Chondrocyte (in vitro differentiated cells): Measurements from ENCODE around the gene HPCAL1. TPM values are rescaled to one million over a fixed set of nuclear protein-coding genes. Genes with fewer than 3 reads are reported as not detected.
A peak's percentile ranks its signal among the peaks of the same experiment; 100 is the strongest.
"Not testable (repeated sequence)": the region's sequence is repeated elsewhere in the genome, so short reads cannot be mapped to it uniquely, and the experiment has no call there.

Source experiments
- DNase-seq: peaks from one replicate; pipeline ENCODE4 v3.0.0; 2021; ENCODE audit warnings: mixed read lengths, low spot score
- H3K27ac Mint-ChIP-seq: one replicate; pipeline ENCODE4 v1.8.0; 2021; ENCODE audit warnings: mild to moderate bottlenecking, moderate library complexity, mixed read lengths; ENCODE audit not compliant: unreplicated experiment
- H3K27me3 Mint-ChIP-seq: 2 replicates; pipeline ENCODE4 v1.8.0; 2021; ENCODE audit warnings: low read depth, mixed read lengths
- H3K36me3 Mint-ChIP-seq: 2 replicates; pipeline ENCODE4 v1.8.0; 2021; ENCODE audit warnings: low read depth, mixed read lengths
- H3K4me1 Mint-ChIP-seq: 2 replicates; pipeline ENCODE4 v1.8.0; 2021; ENCODE audit warnings: low read depth, mild to moderate bottlenecking, mixed read lengths
- H3K4me3 Mint-ChIP-seq: one replicate; pipeline ENCODE4 v1.8.0; 2021; ENCODE audit warnings: mild to moderate bottlenecking, moderate library complexity, mixed read lengths; ENCODE audit not compliant: unreplicated experiment
- H3K9me3 Mint-ChIP-seq: 2 replicates; pipeline ENCODE4 v1.8.0; 2021; ENCODE audit warnings: low read depth, mixed read lengths
- total RNA-seq: library from RNA; stranded (reverse); gene quantifications from 3 replicates; pipeline ENCODE4 v1.2.1, GENCODE V29; 2021
- TF ChIP-seq, protein P1 (sequence below): fragments of 200-600 bp; sonication (generic); IDR thresholded peaks from 2 replicates; pipeline ENCODE4 v1.5.0; 2021; ENCODE audit warnings: antibody characterized with exemption, mild to moderate bottlenecking, moderate library complexity

HPCAL1 gene
- total RNA-seq, 1 donor from 2014 or later: 19.3 TPM

GRCh38 chr2:10297959-10298531 is 4.7 kb upstream of the HPCAL1 start:
- peaks cover 1% of the 10 kb centered on the region for H3K36me3 Mint-ChIP-seq
- TF ChIP-seq, protein P1, sequence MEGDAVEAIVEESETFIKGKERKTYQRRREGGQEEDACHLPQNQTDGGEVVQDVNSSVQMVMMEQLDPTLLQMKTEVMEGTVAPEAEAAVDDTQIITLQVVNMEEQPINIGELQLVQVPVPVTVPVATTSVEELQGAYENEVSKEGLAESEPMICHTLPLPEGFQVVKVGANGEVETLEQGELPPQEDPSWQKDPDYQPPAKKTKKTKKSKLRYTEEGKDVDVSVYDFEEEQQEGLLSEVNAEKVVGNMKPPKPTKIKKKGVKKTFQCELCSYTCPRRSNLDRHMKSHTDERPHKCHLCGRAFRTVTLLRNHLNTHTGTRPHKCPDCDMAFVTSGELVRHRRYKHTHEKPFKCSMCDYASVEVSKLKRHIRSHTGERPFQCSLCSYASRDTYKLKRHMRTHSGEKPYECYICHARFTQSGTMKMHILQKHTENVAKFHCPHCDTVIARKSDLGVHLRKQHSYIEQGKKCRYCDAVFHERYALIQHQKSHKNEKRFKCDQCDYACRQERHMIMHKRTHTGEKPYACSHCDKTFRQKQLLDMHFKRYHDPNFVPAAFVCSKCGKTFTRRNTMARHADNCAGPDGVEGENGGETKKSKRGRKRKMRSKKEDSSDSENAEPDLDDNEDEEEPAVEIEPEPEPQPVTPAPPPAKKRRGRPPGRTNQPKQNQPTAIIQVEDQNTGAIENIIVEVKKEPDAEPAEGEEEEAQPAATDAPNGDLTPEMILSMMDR: no peak
- H3K4me3 Mint-ChIP-seq: no peak overlapping the region
- DNase-seq: no peak
- H3K4me1 Mint-ChIP-seq: peaks cover 6% of the 10 kb centered on the region
- no peaks in the 10 kb centered on the region for H3K27me3 Mint-ChIP-seq
- H3K27ac Mint-ChIP-seq: no peak overlapping the region
- peaks cover 18% of the 10 kb centered on the region for H3K9me3 Mint-ChIP-seq

GRCh38 chr2:10298777-10299176 is 3.9 kb upstream of the HPCAL1 start:
- not testable (repeated sequence) for H3K4me1 Mint-ChIP-seq, H3K27me3 Mint-ChIP-seq, DNase-seq, H3K27ac Mint-ChIP-seq, H3K4me3 Mint-ChIP-seq, H3K36me3 Mint-ChIP-seq
- H3K9me3 Mint-ChIP-seq: peaks cover 11% of the 10 kb centered on the region

DNA sequence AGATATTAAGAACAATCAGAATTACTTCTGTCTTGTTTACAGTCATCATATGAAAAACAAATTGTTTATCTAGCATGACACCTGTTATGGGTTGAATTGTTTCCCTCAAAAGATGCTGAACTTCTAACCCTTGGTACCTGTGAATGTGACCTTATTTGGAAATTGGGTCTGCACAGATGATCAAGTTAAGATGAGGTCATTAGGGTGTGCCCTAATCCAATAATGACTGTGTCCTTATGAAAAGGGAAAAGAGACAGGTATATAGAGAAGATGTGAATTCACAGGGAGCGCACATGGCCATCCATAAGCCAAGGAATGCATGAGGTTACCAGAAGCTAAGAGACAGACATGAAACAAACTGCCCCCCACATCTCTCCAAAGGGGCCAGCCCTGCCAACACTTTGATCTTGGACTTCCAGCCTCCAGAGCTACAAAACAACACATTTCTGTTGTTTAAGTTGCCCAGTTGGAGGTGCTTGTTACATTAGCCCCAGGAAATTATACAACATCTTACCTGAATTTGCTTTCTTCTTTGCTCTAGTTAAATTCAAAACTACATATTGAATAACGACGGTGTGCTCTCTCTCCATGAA is 2.3 kb upstream of the HPCAL1 start:
- peaks cover 16% of the 10 kb centered on the region for H3K4me1 Mint-ChIP-seq
- H3K27me3 Mint-ChIP-seq: no peaks in the 10 kb centered on the region
- TF ChIP-seq, protein P1: no peak
- no peak overlapping the region for H3K4me3 Mint-ChIP-seq
- no peak overlapping the region for H3K27ac Mint-ChIP-seq
- DNase-seq: no peak
- H3K9me3 Mint-ChIP-seq: peaks cover 4% of the 10 kb centered on the region
- no peaks in the 10 kb centered on the region for H3K36me3 Mint-ChIP-seq

- Mint-ChIP-seq H3K27me3 (no peaks in the 10 kb centered on the region), H3K9me3 (peaks cover 4% of the 10 kb centered on the region), H3K4me3 (peak overlapping the region; percentile 54), H3K27ac (no peak overlapping the region), H3K4me1 (peaks cover 16% of the 10 kb centered on the region), H3K36me3 (no peaks in the 10 kb centered on the region)
- TF ChIP-seq, protein P1: no peak
- DNase-seq: no peak
Measured at GRCh38 chr2:10300997-10301940, 1.4 kb upstream of the HPCAL1 start.

GRCh38 chr2:10301941-10302478 is 694 bp upstream of the HPCAL1 start:
- no peaks in the 10 kb centered on the region for H3K36me3 Mint-ChIP-seq
- H3K9me3 Mint-ChIP-seq: peaks cover 4% of the 10 kb centered on the region
- H3K27me3 Mint-ChIP-seq: no peaks in the 10 kb centered on the region
- peaks cover 16% of the 10 kb centered on the region for H3K4me1 Mint-ChIP-seq
- TF ChIP-seq, protein P1: no peak
- peak overlapping the region; percentile 54 for H3K4me3 Mint-ChIP-seq
- no peak overlapping the region for H3K27ac Mint-ChIP-seq
- DNase-seq: no peak
